ENCODE measurements around the gene SEZ6. TPM values are rescaled to one million over a fixed set of nuclear protein-coding genes. Genes with fewer than 3 reads are reported as not detected.
A peak's percentile ranks its signal among the peaks of the same experiment; 100 is the strongest.

The SEZ6 gene
- total RNA-seq, 2 experiments from 2014 or later: not detected

GRCh38 chr17:28959471-28959871 is 46.4 kb downstream of the SEZ6 start:
- ATAC-seq: no peak

GRCh38 chr17:28958820-28959455 is 46.9 kb downstream of the SEZ6 start:
- Mint-ChIP-seq H3K27ac (no peak overlapping the region), H3K27me3 (peaks cover 10% of the 10 kb centered on the region), H3K4me3 (no peak overlapping the region)

More at GRCh38 chr17:28959471-28959871, 46.4 kb downstream of the SEZ6 start:
- H3K27ac Mint-ChIP-seq: no peak overlapping the region
- H3K36me3 Mint-ChIP-seq: no peaks in the 10 kb centered on the region
- H3K9me3 Mint-ChIP-seq (ENCODE audit: low read depth): no peaks in the 10 kb centered on the region
- peaks cover 12% of the 10 kb centered on the region for H3K27me3 Mint-ChIP-seq
- no peaks in the 10 kb centered on the region for H3K4me1 Mint-ChIP-seq
- CTCF ChIA-PET: interaction anchor here (2.7 kb wide), 1 partner anchor 158 kb away, joined by 18 read pairs; no protein-coding TSS in a partner anchor
- no peak overlapping the region for H3K4me3 Mint-ChIP-seq
- DNase-seq: no peak

GRCh38 chr17:28957992-28958355 is 47.9 kb downstream of the SEZ6 start:
- H3K4me3 Mint-ChIP-seq: no peak overlapping the region
- CTCF ChIA-PET: interaction anchor here (1.1 to 2.7 kb wide), 4 partner anchors 7 to 231 kb away, joined by 3 to 18 read pairs (median 7); no protein-coding TSS in a partner anchor
- ATAC-seq (no peak), DNase-seq (no peak)
- no peak overlapping the region for H3K27ac Mint-ChIP-seq
- no peaks in the 10 kb centered on the region for H3K36me3 Mint-ChIP-seq
- peaks cover under 1% of the 10 kb centered on the region for H3K27me3 Mint-ChIP-seq
- H3K9me3 Mint-ChIP-seq (ENCODE audit: low read depth): no peaks in the 10 kb centered on the region
- H3K4me1 Mint-ChIP-seq: no peaks in the 10 kb centered on the region

More at GRCh38 chr17:28958820-28959455, 46.9 kb downstream of the SEZ6 start:
- no peaks in the 10 kb centered on the region for H3K4me1 Mint-ChIP-seq
- H3K36me3 Mint-ChIP-seq: no peaks in the 10 kb centered on the region
- ATAC-seq (no peak), DNase-seq (no peak)
- H3K9me3 Mint-ChIP-seq (ENCODE audit: low read depth): no peaks in the 10 kb centered on the region
- CTCF ChIA-PET: interaction anchor here (2.7 kb wide), 1 partner anchor 158 kb away, joined by 18 read pairs; no protein-coding TSS in a partner anchor

GRCh38 chr17:28957277-28957991 is 48.4 kb downstream of the SEZ6 start:
- no peaks in the 10 kb centered on the region for H3K27me3 Mint-ChIP-seq
- H3K4me3 Mint-ChIP-seq: no peak overlapping the region
- CTCF ChIA-PET: interaction anchor here (1.1 to 2.7 kb wide), 5 partner anchors 8 to 231 kb away, joined by 3 to 18 read pairs (median 5); no protein-coding TSS in a partner anchor
- ATAC-seq (no peak), DNase-seq (no peak)
- no peaks in the 10 kb centered on the region for H3K9me3 Mint-ChIP-seq (ENCODE audit: low read depth)
- H3K4me1 Mint-ChIP-seq: no peaks in the 10 kb centered on the region
- no peak overlapping the region for H3K27ac Mint-ChIP-seq
- no peaks in the 10 kb centered on the region for H3K36me3 Mint-ChIP-seq

- Mint-ChIP-seq H3K4me1 (no peaks in the 10 kb centered on the region), H3K36me3 (no peaks in the 10 kb centered on the region), H3K27ac (no peak overlapping the region), H3K9me3 (ENCODE audit: low read depth) (no peaks in the 10 kb centered on the region), H3K4me3 (no peak overlapping the region), H3K27me3 (no peaks in the 10 kb centered on the region)
- ATAC-seq (no peak), DNase-seq (no peak)
- CTCF ChIA-PET: interaction anchor here (1.2 to 2.7 kb wide), 4 partner anchors 8 to 230 kb away, joined by 3 to 18 read pairs (median 8); no protein-coding TSS in a partner anchor
Measured at GRCh38 chr17:28956861-28957260, 49.0 kb downstream of the SEZ6 start.

GRCh38 chr17:28956112-28956511 is 49.7 kb downstream of the SEZ6 start:
- no peak for DNase-seq
- CTCF ChIA-PET: interaction anchor here (1.3 to 2.5 kb wide), 2 partner anchors 9 to 168 kb away, joined by 5 to 11 read pairs; no protein-coding TSS in a partner anchor
- H3K27me3 Mint-ChIP-seq: no peaks in the 10 kb centered on the region

GRCh38 chr17:28955408-28955807 is 50.4 kb downstream of the SEZ6 start:
- H3K27me3 Mint-ChIP-seq: no peaks in the 10 kb centered on the region
- CTCF ChIA-PET: interaction anchor here (1.0 to 6.8 kb wide), 3 partner anchors 10 to 229 kb away, joined by 3 to 76 read pairs (median 11); no protein-coding TSS in a partner anchor
- H3K4me3 Mint-ChIP-seq: no peak overlapping the region
- no peaks in the 10 kb centered on the region for H3K9me3 Mint-ChIP-seq (ENCODE audit: low read depth)
- DNase-seq (no peak), ATAC-seq (no peak)
- H3K36me3 Mint-ChIP-seq: no peaks in the 10 kb centered on the region
- H3K4me1 Mint-ChIP-seq: no peaks in the 10 kb centered on the region
- H3K27ac Mint-ChIP-seq: no peak overlapping the region

More at GRCh38 chr17:28956112-28956511, 49.7 kb downstream of the SEZ6 start:
- no peak overlapping the region for H3K27ac Mint-ChIP-seq
- H3K9me3 Mint-ChIP-seq (ENCODE audit: low read depth): no peaks in the 10 kb centered on the region
- no peak overlapping the region for H3K4me3 Mint-ChIP-seq
- H3K36me3 Mint-ChIP-seq: no peaks in the 10 kb centered on the region
- H3K4me1 Mint-ChIP-seq: no peaks in the 10 kb centered on the region
- no peak for ATAC-seq

- DNase-seq: no peak
- H3K4me3 Mint-ChIP-seq: no peak overlapping the region
Measured at GRCh38 chr17:28954886-28955285, 50.9 kb downstream of the SEZ6 start.

GRCh38 chr17:28953444-28954118 is 52.3 kb downstream of the SEZ6 start:
- peaks cover 4% of the 10 kb centered on the region for H3K36me3 Mint-ChIP-seq
- peaks cover 3% of the 10 kb centered on the region for H3K4me1 Mint-ChIP-seq
- H3K27me3 Mint-ChIP-seq: no peaks in the 10 kb centered on the region
- CTCF ChIA-PET: interaction anchor here (0.6 to 9.1 kb wide), 52 partner anchors 8 to 309 kb away, joined by 3 to 112 read pairs (median 4); partner anchors contain the start of genes BLTP2, DHRS13, ERAL1 and FAM222B
- H3K27ac Mint-ChIP-seq: no peak overlapping the region
- DNase-seq (peak; percentile 76), ATAC-seq (no peak)
- H3K4me3 Mint-ChIP-seq: no peak overlapping the region
- no peaks in the 10 kb centered on the region for H3K9me3 Mint-ChIP-seq (ENCODE audit: low read depth)

More at GRCh38 chr17:28954886-28955285, 50.9 kb downstream of the SEZ6 start:
- Mint-ChIP-seq H3K27ac (no peak overlapping the region), H3K36me3 (no peaks in the 10 kb centered on the region), H3K9me3 (ENCODE audit: low read depth) (no peaks in the 10 kb centered on the region), H3K27me3 (no peaks in the 10 kb centered on the region), H3K4me1 (no peaks in the 10 kb centered on the region)
- ATAC-seq: no peak
- CTCF ChIA-PET: interaction anchor here (1.0 to 6.8 kb wide), 2 partner anchors 161 to 228 kb away, joined by 3 to 76 read pairs; no protein-coding TSS in a partner anchor

- Mint-ChIP-seq H3K9me3 (ENCODE audit: low read depth) (no peaks in the 10 kb centered on the region), H3K36me3 (peaks cover 15% of the 10 kb centered on the region), H3K4me1 (peaks cover 16% of the 10 kb centered on the region), H3K27ac (no peak overlapping the region), H3K4me3 (no peak overlapping the region), H3K27me3 (no peaks in the 10 kb centered on the region)
- peak; percentile 98 for DNase-seq
- peak; percentile 73 for ATAC-seq
- CTCF ChIA-PET: interaction anchor here (0.6 to 9.1 kb wide), 44 partner anchors 7 to 632 kb away, joined by 3 to 112 read pairs (median 4); partner anchors contain the start of genes BLTP2, DHRS13, ERAL1 and FLOT2
Measured at GRCh38 chr17:28951991-28952975, 53.5 kb downstream of the SEZ6 start.

GRCh38 chr17:28951428-28951990 is 54.3 kb downstream of the SEZ6 start, which contains the start of gene PHF12:
TSS of gene PHF12 (minus strand) at chr17:28951518. CDS start at chr17:28950960, 558 bp downstream.
- H3K27ac Mint-ChIP-seq: peak within 1 kb of the TSS; percentile 95
- CTCF ChIA-PET: interaction anchor here (0.6 to 9.1 kb wide), 22 partner anchors 12 to 633 kb away, joined by 3 to 112 read pairs (median 5); partner anchors contain the start of genes FLOT2, MYO18A, NEK8 and RPL23A
- DNase-seq (peak; percentile 100), ATAC-seq (peak; percentile 74)
- peak within 1 kb of the TSS; percentile 94 for H3K4me3 Mint-ChIP-seq
- no peaks in the 10 kb centered on the region for H3K9me3 Mint-ChIP-seq (ENCODE audit: low read depth)
- H3K36me3 Mint-ChIP-seq: peaks cover 18% of the 10 kb centered on the region
- peaks cover 23% of the 10 kb centered on the region for H3K4me1 Mint-ChIP-seq
- no peaks in the 10 kb centered on the region for H3K27me3 Mint-ChIP-seq
